ENCODE measurements around the gene R3HDM2.

DNA sequence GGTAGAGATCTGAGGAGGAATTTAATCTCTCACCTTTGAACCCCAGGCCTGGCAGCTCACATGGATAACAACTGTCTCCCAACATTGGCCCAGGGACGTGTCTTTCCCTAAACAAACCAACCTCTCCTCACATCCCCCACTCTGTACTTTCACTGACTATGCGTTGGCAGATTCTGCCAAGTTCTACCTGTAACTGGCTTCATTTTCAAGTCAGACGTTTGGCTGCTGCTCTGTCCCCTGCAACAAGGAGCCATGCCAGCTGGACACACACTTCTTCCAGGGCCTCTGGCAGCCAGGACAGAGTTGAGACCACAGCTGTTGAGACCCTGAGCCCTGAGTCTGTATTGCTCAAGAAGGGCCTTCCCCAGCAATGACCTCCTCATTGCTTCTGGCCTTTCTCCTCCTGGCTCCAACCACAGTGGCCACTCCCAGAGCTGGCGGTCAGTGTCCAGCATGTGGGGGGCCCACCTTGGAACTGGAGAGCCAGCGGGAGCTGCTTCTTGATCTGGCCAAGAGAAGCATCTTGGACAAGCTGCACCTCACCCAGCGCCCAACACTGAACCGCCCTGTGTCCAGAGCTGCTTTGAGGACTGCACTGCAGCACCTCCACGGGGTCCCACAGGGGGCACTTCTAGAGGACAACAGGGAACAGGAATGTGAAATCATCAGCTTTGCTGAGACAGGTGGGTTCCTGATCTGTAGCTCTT is 3.8 kb upstream of the R3HDM2 start, which contains the start of gene INHBC:
- TF ChIP-seq, protein P1, sequence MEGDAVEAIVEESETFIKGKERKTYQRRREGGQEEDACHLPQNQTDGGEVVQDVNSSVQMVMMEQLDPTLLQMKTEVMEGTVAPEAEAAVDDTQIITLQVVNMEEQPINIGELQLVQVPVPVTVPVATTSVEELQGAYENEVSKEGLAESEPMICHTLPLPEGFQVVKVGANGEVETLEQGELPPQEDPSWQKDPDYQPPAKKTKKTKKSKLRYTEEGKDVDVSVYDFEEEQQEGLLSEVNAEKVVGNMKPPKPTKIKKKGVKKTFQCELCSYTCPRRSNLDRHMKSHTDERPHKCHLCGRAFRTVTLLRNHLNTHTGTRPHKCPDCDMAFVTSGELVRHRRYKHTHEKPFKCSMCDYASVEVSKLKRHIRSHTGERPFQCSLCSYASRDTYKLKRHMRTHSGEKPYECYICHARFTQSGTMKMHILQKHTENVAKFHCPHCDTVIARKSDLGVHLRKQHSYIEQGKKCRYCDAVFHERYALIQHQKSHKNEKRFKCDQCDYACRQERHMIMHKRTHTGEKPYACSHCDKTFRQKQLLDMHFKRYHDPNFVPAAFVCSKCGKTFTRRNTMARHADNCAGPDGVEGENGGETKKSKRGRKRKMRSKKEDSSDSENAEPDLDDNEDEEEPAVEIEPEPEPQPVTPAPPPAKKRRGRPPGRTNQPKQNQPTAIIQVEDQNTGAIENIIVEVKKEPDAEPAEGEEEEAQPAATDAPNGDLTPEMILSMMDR (conservative IDR thresholded peaks at IDR 0.05 in 1 of 2, IDR thresholded peaks at IDR 0.05 in 1 of 2; ENCODE audit: extremely low read depth in 1 of 2, insufficient read depth in 1 of 2, low read depth in 1 of 2, low read length in 2 of 2) = no peak
- no peak for TF ChIP-seq EZH2 (IDR thresholded peaks at IDR 0.05; ENCODE audit: borderline replicate concordance, low read length)

All from mammary epithelial cell (primary cell).